ENCODE results near the gene GET4. TPM values are rescaled to one million over a fixed set of nuclear protein-coding genes. Genes with fewer than 3 reads are reported as not detected.

Gene GET4
- total RNA-seq, 1 experiment from 2014 or later: 130 TPM

- intact Hi-C loops (cut with micrococcal nuclease; ENCODE audit: unreplicated experiment): no loop called here
- CTCF ChIA-PET: interaction anchor here (1.1 kb wide), 1 partner anchor 43 kb away, joined by 3 read pairs; no protein-coding TSS in a partner anchor
Measured at GRCh38 chr7:830069-830468, 46.3 kb upstream of the GET4 start.

GRCh38 chr7:831596-832166 is 44.7 kb upstream of the GET4 start:
- CTCF ChIA-PET: interaction anchor here (0.8 to 1.7 kb wide), 2 partner anchors 28 to 42 kb away, joined by 3 to 5 read pairs; no protein-coding TSS in a partner anchor
- H3K27me3 Mint-ChIP-seq (ENCODE audit: insufficient read depth, unreplicated experiment): no peaks in the 10 kb centered on the region

More at GRCh38 chr7:830069-830468, 46.3 kb upstream of the GET4 start:
- peaks cover 3% of the 10 kb centered on the region; the same call in 1 of the 2 replicates for H3K36me3 ChIP-seq (ENCODE audit: control insufficient read depth, insufficient read depth, low read length)
- no peaks in the 10 kb centered on the region for H3K9me3 Mint-ChIP-seq (ENCODE audit: unreplicated experiment)
- H3K27me3 Mint-ChIP-seq (ENCODE audit: insufficient read depth, unreplicated experiment): no peaks in the 10 kb centered on the region
- H3K27ac Mint-ChIP-seq (ENCODE audit: unreplicated experiment): peak overlapping the region; percentile 20
- no peak for TF ChIP-seq CTCF (IDR thresholded peaks at IDR 0.05; ENCODE audit: insufficient read depth in 1 of 2, low read depth in 1 of 2, low read length in 1 of 2, severe bottlenecking in 1 of 2, unreplicated experiment in 1 of 2)
- H3K9me3 ChIP-seq: no peaks in the 10 kb centered on the region
- peaks cover 10% of the 10 kb centered on the region for H3K4me1 Mint-ChIP-seq (ENCODE audit: low read depth, unreplicated experiment)
- peaks cover 58% of the 10 kb centered on the region for H3K36me3 Mint-ChIP-seq (ENCODE audit: insufficient read depth, unreplicated experiment)
- no peak overlapping the region for H3K4me3 ChIP-seq (ENCODE audit: low read depth, low read length)
- DNase-seq: no peak
- peaks cover 21% of the 10 kb centered on the region for H3K4me1 ChIP-seq
- POLR2A ChIA-PET: no interaction called here
- H3K27me3 ChIP-seq (replicated peaks; ENCODE audit: control insufficient read depth, insufficient read depth, low read length): no peaks in the 10 kb centered on the region
- H3K4me3 Mint-ChIP-seq (ENCODE audit: unreplicated experiment): no peak overlapping the region
- no TSS peak for BruUV-seq (replicated peaks)

More at GRCh38 chr7:831596-832166, 44.7 kb upstream of the GET4 start:
- no TSS peak for BruUV-seq (replicated peaks)
- DNase-seq: no peak
- no peak overlapping the region for H3K4me3 Mint-ChIP-seq (ENCODE audit: unreplicated experiment)
- H3K4me1 Mint-ChIP-seq (ENCODE audit: low read depth, unreplicated experiment): peaks cover 21% of the 10 kb centered on the region
- Histone ChIP-seq H3K36me3 (ENCODE audit: control insufficient read depth, insufficient read depth, low read length) (peaks cover 3% of the 10 kb centered on the region; the same call in 1 of the 2 replicates), H3K27me3 (replicated peaks; ENCODE audit: control insufficient read depth, insufficient read depth, low read length) (no peaks in the 10 kb centered on the region), H3K9me3 (no peaks in the 10 kb centered on the region), H3K4me1 (peaks cover 21% of the 10 kb centered on the region), H3K4me3 (ENCODE audit: low read depth, low read length) (no peak overlapping the region)
- POLR2A ChIA-PET: no interaction called here
- no peaks in the 10 kb centered on the region for H3K9me3 Mint-ChIP-seq (ENCODE audit: unreplicated experiment)
- H3K27ac Mint-ChIP-seq (ENCODE audit: unreplicated experiment): peak overlapping the region; percentile 20
- peaks cover 64% of the 10 kb centered on the region for H3K36me3 Mint-ChIP-seq (ENCODE audit: insufficient read depth, unreplicated experiment)
- intact Hi-C loops (cut with micrococcal nuclease; ENCODE audit: unreplicated experiment): no loop called here
- TF ChIP-seq CTCF (IDR thresholded peaks at IDR 0.05; ENCODE audit: insufficient read depth in 1 of 2, low read depth in 1 of 2, low read length in 1 of 2, severe bottlenecking in 1 of 2, unreplicated experiment in 1 of 2): no peak
